ENCODE results near the gene PITPNM2.

Gene PITPNM2

DNA sequence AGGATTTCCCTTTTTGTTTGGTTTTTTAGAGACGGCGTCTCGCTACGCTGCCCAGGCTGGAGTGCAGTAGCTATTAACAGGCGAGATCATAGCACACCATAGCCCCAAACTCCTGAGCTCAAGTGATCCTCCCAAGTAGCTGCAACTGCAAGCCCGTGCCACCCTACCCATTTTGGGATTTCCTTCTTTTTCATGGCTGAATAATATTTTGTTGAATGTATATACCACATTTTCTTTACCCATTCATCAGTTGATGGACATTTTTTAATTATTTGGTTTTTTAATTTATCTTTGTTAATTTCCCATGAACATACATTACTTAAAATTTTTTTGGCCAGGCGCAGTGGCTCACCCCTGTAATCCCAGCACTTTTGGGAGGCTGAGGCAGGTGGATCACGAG, 15.2 kb downstream of the PITPNM2 start:
- H3K27ac ChIP-seq: no peak overlapping the region
- no peak for TF ChIP-seq CTCF (conservative IDR thresholded peaks at IDR 0.05)

GRCh38 chr12:123134826-123135225, 16.1 kb downstream of the PITPNM2 start:
- no peak for TF ChIP-seq CTCF (conservative IDR thresholded peaks at IDR 0.05)
- H3K27ac ChIP-seq: no peak overlapping the region

DNA sequence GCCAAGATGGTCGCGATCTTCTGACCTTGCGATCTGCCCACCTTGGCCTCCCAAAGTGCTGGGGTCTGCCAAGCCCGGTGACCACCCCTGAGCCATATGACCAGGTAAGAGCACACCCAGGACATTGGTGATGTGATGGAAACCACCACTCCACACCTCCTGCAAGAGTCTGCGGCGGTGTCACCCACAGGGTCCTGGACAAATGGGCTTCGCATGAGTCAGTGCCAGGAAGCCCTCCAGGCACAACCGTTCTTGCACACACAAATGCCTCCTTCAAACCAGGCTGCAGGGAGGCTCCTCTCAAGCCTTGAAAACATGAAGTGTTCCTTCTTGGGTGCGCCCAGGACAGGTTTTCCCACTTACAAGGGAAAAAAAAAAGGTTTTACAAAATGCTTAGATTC, 16.6 kb downstream of the PITPNM2 start:
- H3K27ac ChIP-seq: no peak overlapping the region
- no peak for TF ChIP-seq CTCF (conservative IDR thresholded peaks at IDR 0.05)

GRCh38 chr12:123133701-123134100, 17.2 kb downstream of the PITPNM2 start:
- H3K27ac ChIP-seq: no peak overlapping the region
- no peak for TF ChIP-seq CTCF (conservative IDR thresholded peaks at IDR 0.05)

DNA sequence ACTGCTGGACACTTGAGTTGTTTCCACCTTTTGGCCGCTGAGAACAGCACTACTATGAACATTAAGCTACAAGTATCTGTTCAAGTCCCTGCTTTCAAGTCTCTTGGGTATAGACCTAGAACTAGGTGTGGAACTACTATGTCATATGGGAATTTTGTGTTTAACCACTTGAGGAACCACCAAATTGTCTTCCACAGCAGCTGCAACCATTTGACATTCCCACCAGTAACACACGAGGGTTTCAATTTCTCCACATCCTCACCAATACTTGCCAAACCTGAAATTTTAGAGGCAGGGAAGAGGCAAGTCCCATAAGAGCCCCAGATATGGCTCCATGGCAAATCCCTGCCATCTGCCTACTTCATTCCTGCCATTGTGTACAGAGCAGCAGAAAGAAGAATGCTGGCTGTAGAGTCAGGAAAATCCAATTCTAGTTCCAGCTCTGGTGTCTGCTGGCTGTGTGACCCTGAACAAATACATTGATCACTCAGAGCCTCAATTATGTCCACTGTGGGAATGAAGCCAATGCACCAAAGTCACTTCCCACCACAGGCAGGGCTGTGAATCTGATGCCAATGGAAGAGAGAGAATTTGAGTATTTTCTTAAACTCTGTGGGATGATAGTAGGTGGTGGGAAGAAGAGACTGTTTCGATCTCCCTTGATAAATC, 17.8 kb downstream of the PITPNM2 start:
- no peak for TF ChIP-seq CTCF (conservative IDR thresholded peaks at IDR 0.05)
- no peak overlapping the region for H3K27ac ChIP-seq

DNA sequence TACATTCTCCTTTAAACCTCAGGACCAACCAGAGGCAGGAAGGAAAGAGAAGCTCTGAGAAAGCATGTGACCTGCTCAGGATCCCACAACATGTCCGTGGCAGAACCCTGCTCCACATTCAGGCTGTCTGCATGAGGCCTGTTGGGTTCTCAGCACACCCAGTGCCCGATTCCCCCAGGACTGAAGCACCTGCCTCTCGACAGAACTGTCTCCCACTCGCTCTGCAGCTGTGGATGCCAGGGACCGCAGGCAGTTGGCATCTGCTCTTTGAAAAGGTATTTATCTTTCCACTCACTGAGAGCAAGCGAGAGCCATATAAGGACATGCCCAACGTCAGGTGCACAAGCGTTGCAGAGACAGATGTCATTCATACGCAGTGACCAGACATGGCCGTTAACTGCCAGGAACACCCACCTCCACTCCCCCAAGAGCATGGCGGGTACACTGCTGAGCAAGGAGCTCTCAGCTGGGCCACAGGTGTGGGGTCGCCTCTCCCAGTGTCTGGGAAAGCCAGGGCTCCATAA, 18.9 kb downstream of the PITPNM2 start:
- no peak for TF ChIP-seq CTCF (conservative IDR thresholded peaks at IDR 0.05)
- H3K27ac ChIP-seq: no peak overlapping the region

DNA sequence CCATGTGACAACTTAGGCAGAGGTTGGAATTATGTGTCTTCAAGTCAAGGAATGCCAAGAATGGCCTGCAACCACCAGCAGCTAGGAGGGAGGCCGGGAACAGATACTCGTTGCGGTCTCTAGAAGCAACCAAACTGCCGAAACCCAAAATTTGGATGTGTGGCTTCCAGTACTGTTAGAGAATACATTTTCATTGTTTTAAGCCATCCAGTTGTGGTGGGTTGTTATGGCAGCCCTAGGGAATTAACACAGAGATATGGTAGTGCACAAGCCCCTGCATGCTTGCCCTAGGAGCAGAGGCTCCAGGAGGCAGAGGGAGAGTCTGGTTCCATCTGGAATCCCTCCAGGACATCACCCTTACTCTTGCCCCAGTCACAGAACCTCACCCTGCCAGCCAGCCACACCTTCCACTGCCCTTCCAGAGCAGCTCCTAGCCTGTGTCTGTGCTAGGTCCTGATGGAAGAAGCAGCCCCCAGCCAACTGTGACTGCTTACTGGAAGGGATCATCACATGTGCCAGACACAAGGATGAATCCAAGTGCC, 19.5 kb downstream of the PITPNM2 start:
- no peak overlapping the region for H3K27ac ChIP-seq
- TF ChIP-seq CTCF (conservative IDR thresholded peaks at IDR 0.05): no peak
